C4-2B (cell line): ENCODE results near the gene ARPC4.

Source experiments
- ZFX ChIP-seq: fragments of 450-650 bp; IDR thresholded peaks from 2 replicates; pipeline ENCODE4 v1.6.1; 2017
- TF ChIP-seq, protein P1 (sequence below): fragments of 450-650 bp; conservative IDR thresholded peaks from 2 replicates; pipeline ENCODE4 v1.5.1; 2017; ENCODE audit warnings: mild to moderate bottlenecking

DNA sequence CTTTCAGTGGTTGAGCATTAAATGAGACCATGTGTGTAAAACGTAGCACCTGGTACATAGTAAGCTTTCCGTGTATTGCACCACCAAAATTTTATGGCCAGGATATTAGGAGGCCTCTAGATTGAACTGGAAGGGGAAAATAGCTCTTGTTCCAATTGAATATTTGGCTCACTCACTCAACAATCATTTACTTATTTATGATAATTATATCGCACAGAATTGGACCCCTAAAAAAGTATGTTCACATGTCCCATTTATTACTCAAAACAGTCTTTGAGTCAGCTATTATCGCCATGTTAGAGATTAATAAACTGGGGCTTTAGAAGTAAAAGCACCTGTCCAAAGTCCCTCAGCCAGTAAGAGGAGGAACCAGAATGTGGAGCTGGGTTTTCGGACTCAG, 12.1 kb downstream of the ARPC4 start:
- TF ChIP-seq, protein P1, sequence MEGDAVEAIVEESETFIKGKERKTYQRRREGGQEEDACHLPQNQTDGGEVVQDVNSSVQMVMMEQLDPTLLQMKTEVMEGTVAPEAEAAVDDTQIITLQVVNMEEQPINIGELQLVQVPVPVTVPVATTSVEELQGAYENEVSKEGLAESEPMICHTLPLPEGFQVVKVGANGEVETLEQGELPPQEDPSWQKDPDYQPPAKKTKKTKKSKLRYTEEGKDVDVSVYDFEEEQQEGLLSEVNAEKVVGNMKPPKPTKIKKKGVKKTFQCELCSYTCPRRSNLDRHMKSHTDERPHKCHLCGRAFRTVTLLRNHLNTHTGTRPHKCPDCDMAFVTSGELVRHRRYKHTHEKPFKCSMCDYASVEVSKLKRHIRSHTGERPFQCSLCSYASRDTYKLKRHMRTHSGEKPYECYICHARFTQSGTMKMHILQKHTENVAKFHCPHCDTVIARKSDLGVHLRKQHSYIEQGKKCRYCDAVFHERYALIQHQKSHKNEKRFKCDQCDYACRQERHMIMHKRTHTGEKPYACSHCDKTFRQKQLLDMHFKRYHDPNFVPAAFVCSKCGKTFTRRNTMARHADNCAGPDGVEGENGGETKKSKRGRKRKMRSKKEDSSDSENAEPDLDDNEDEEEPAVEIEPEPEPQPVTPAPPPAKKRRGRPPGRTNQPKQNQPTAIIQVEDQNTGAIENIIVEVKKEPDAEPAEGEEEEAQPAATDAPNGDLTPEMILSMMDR: no peak
- no peak for TF ChIP-seq ZFX
